HEK293 (cell line): ENCODE results near the gene RGSL1.

Experiments
- CTCF ChIA-PET: fragments of 350-600 bp; formaldehyde crosslinking; extraction: SDS; loops from one replicate; lab custom pipeline; 2021; ENCODE audit warnings: antibody characterized with exemption; lab: Yijun Ruan, JAX
- POLR2A ChIA-PET: fragments of 300-600 bp; formaldehyde crosslinking; extraction: SDS; loops from one replicate; lab custom pipeline; 2020; ENCODE audit warnings: antibody characterized with exemption, inconsistent platforms; lab: Yijun Ruan, JAX
- H3K27ac ChIP-seq: fragments of 200-500 bp; sonication (Bioruptor generic); 2 replicates; pipeline ENCODE4 v1.5.1; 2014; ENCODE audit warnings: low read depth, low read length, control low read depth, inconsistent platforms; ENCODE audit errors: extremely low read depth
- H3K36me3 ChIP-seq, 2 experiments: fragments of 200-500 bp in 1 of 2; sonication (Bioruptor generic) in 1 of 2; 1 replicate in 1 of 2; 2 replicates in 1 of 2; pipeline ENCODE4 v1.5.1; 2014 to 2017; ENCODE audit warnings: inconsistent platforms in 2 of 2, low read length in 2 of 2; ENCODE audit not compliant: control insufficient read depth in 2 of 2, insufficient read depth in 1 of 2
- H3K4me1 ChIP-seq: fragments of 200-500 bp; sonication (Bioruptor generic); 2 replicates; pipeline ENCODE4 v1.5.1; 2014; ENCODE audit warnings: mild to moderate bottlenecking, low read length, inconsistent platforms; ENCODE audit not compliant: control insufficient read depth, insufficient read depth
- H3K4me3 ChIP-seq: 2 replicates; pipeline ENCODE4 v1.5.1; 2011; ENCODE audit warnings: low read depth, mild to moderate bottlenecking, control low read depth, low read length, moderate library complexity
- H3K9me3 ChIP-seq: fragments of 200-500 bp; sonication (Bioruptor generic); 2 replicates; pipeline ENCODE4 v1.5.1; 2014; ENCODE audit warnings: low read depth, low read length, inconsistent platforms; ENCODE audit not compliant: control insufficient read depth, insufficient read depth
- BCL11B ChIP-seq: fragments of 450-650 bp; formaldehyde crosslinking; IDR thresholded peaks from 2 replicates; pipeline ENCODE4 v1.5.1; 2016; ENCODE audit warnings: low read depth, missing biosample characterization, missing genetic modification characterization
- ELK4 ChIP-seq: IDR thresholded peaks from 2 replicates; pipeline ENCODE4 v1.6.1; 2011; ENCODE audit warnings: mild to moderate bottlenecking, low read depth, low read length, borderline replicate concordance
- IKZF3 ChIP-seq: fragments of 450-650 bp; IDR thresholded peaks from 2 replicates; pipeline ENCODE4 v1.5.0; 2018; ENCODE audit warnings: missing biosample characterization, mild to moderate bottlenecking, missing genetic modification characterization, moderate library complexity
- KLF9 ChIP-seq: fragments of 450-650 bp; formaldehyde crosslinking; IDR thresholded peaks from 2 replicates; pipeline ENCODE4 v1.5.1; 2016; ENCODE audit warnings: missing biosample characterization, missing genetic modification characterization, low read depth
- MYNN ChIP-seq: fragments of 450-650 bp; formaldehyde crosslinking; IDR thresholded peaks from 2 replicates; pipeline ENCODE4 v1.5.1; 2016; ENCODE audit warnings: missing biosample characterization, missing genetic modification characterization, borderline replicate concordance
- YY2 ChIP-seq: fragments of 450-650 bp; formaldehyde crosslinking; IDR thresholded peaks from 2 replicates; pipeline ENCODE4 v1.5.1; 2016; ENCODE audit warnings: missing biosample characterization, missing genetic modification characterization
- ZBTB21 ChIP-seq: fragments of 450-650 bp; formaldehyde crosslinking; IDR thresholded peaks from 2 replicates; pipeline ENCODE4 v1.5.1; 2017; ENCODE audit warnings: missing biosample characterization, missing genetic modification characterization
- ZBTB8A ChIP-seq: fragments of 450-650 bp; formaldehyde crosslinking; IDR thresholded peaks from 2 replicates; pipeline ENCODE4 v1.5.1; 2016; ENCODE audit warnings: missing biosample characterization, missing genetic modification characterization
- ZNF114 ChIP-seq: fragments of 450-650 bp; formaldehyde crosslinking; IDR thresholded peaks from 2 replicates; pipeline ENCODE4 v1.5.0; 2017; ENCODE audit warnings: missing biosample characterization, missing genetic modification characterization
- ZNF146 ChIP-seq: fragments of 450-650 bp; formaldehyde crosslinking; IDR thresholded peaks from 2 replicates; pipeline ENCODE4 v1.5.1; 2016; ENCODE audit warnings: missing biosample characterization, missing genetic modification characterization
- ZNF16 ChIP-seq: fragments of 450-650 bp; formaldehyde crosslinking; IDR thresholded peaks from 2 replicates; pipeline ENCODE4 v1.5.1; 2016; ENCODE audit warnings: low read depth, missing biosample characterization, missing genetic modification characterization
- ZNF169 ChIP-seq: fragments of 450-650 bp; formaldehyde crosslinking; IDR thresholded peaks from 2 replicates; pipeline ENCODE4 v1.5.1; 2016; ENCODE audit warnings: missing biosample characterization, missing genetic modification characterization
- ZNF174 ChIP-seq: fragments of 450-650 bp; formaldehyde crosslinking; IDR thresholded peaks from 2 replicates; pipeline ENCODE4 v1.5.0; 2017; ENCODE audit warnings: missing biosample characterization, mild to moderate bottlenecking, missing genetic modification characterization
- ZNF175 ChIP-seq: fragments of 450-650 bp; formaldehyde crosslinking; IDR thresholded peaks from 2 replicates; pipeline ENCODE4 v1.5.1; 2016; ENCODE audit warnings: missing biosample characterization, missing genetic modification characterization
- ZNF184 ChIP-seq: fragments of 450-650 bp; IDR thresholded peaks from 2 replicates; pipeline ENCODE4 v1.5.1; 2018; ENCODE audit warnings: missing biosample characterization, mild to moderate bottlenecking, missing genetic modification characterization
- ZNF274 ChIP-seq, 2 experiments: fragments of 200-500 bp in 1 of 2; fragments of 450-650 bp in 1 of 2; sonication (Bioruptor generic) in 1 of 2; formaldehyde crosslinking in 1 of 2; IDR thresholded peaks; 2 replicates each; pipeline versions ENCODE4 v1.5.1 to v1.6.1; 2014 to 2016; ENCODE audit warnings: borderline replicate concordance in 1 of 2, inconsistent platforms in 1 of 2, low read length in 1 of 2, missing biosample characterization in 1 of 2, missing genetic modification characterization in 1 of 2
- ZNF292 ChIP-seq: fragments of 450-650 bp; formaldehyde crosslinking; IDR thresholded peaks from 2 replicates; pipeline ENCODE4 v1.5.1; 2016; ENCODE audit warnings: low read depth, missing biosample characterization, missing genetic modification characterization, borderline replicate concordance
- ZNF350 ChIP-seq: fragments of 450-650 bp; formaldehyde crosslinking; IDR thresholded peaks from 2 replicates; pipeline ENCODE4 v1.5.0; 2017; ENCODE audit warnings: missing biosample characterization, mild to moderate bottlenecking, missing genetic modification characterization
- ZNF416 ChIP-seq: fragments of 450-650 bp; formaldehyde crosslinking; IDR thresholded peaks from 2 replicates; pipeline ENCODE4 v1.5.1; 2016; ENCODE audit warnings: missing biosample characterization, missing genetic modification characterization
- ZNF645 ChIP-seq: fragments of 450-650 bp; formaldehyde crosslinking; IDR thresholded peaks from 2 replicates; pipeline ENCODE4; 2016; ENCODE audit warnings: missing biosample characterization, missing genetic modification characterization
- ZNF654 ChIP-seq: fragments of 450-650 bp; formaldehyde crosslinking; IDR thresholded peaks from 2 replicates; pipeline ENCODE4 v1.5.1; 2016; ENCODE audit warnings: low read depth, missing biosample characterization, missing genetic modification characterization
- ZNF664 ChIP-seq: fragments of 450-650 bp; formaldehyde crosslinking; IDR thresholded peaks from 2 replicates; pipeline ENCODE4 v1.5.1; 2016; ENCODE audit warnings: missing biosample characterization, missing genetic modification characterization
- ZSCAN23 ChIP-seq: fragments of 450-650 bp; formaldehyde crosslinking; IDR thresholded peaks from 2 replicates; pipeline ENCODE4 v1.5.1; 2016; ENCODE audit warnings: missing biosample characterization, missing genetic modification characterization
- TF ChIP-seq, protein P1 (sequence below): fragments of 450-650 bp; formaldehyde crosslinking; IDR thresholded peaks from 2 replicates; pipeline ENCODE4 v1.5.1; 2016; ENCODE audit warnings: missing biosample characterization, missing genetic modification characterization
- TF ChIP-seq, protein P2 (sequence below): fragments of 450-650 bp; formaldehyde crosslinking; IDR thresholded peaks from 2 replicates; pipeline ENCODE4 v1.5.1; 2017; ENCODE audit warnings: missing biosample characterization, missing genetic modification characterization

Gene RGSL1

DNA sequence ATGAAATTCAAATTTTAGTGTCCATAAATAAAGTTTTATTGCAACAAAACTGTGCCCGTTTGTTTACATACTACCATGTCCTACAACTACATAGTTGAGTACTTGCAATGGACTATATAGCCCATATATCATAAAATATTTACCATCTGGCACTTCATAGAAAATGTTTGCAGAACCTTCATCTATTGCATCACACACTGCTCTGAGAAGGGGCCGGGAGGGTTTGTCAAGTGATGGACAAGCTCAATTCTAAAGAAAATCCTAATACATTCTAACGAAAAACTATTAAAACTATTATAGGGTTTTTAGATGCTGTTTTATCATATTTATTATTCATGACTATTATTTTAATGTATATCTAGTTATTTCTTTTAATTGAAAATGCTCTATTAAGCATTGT is 35.9 kb downstream of the RGSL1 start (continued):
- TF ChIP-seq IKZF3 (tag by site-specific recombination), result no peak
- TF ChIP-seq ZNF174 (tag by site-specific recombination), result no peak
- TF ChIP-seq ZNF664 (tag by site-specific recombination), result no peak
- TF ChIP-seq, all 188 proteins: peak for 0

DNA sequence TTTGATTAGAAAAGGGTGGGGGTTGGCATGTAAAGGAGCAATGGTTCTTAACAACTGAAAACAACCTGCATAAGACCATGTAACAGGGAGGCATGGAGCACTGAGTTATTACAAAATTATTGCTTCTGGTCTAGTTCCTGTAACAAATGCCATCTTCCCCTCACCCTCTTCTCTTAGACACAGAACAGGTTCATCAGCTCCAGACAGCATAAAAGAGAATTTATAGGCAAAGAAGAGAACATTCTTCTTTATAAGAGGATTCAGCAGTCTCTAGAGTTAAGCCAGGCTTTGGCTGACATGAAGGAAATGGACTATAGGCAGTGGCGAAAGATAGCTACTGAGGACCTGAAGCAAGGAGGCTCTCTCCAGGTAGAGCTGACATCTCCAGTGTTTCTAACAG is 38.9 kb downstream of the RGSL1 start:
- Histone ChIP-seq H3K36me3 (no peaks in the 10 kb centered on the region), H3K27ac (no peak overlapping the region), H3K4me1 (no peaks in the 10 kb centered on the region), H3K9me3 (no peaks in the 10 kb centered on the region), H3K4me3 (no peak overlapping the region)
- ChIA-PET POLR2A (no interaction called here), CTCF (interaction anchor here (0.8 kb wide), 1 partner anchor 298 kb away, joined by 3 read pairs; no protein-coding TSS in a partner anchor)
- TF ChIP-seq ZBTB21 (no peak), YY2 (tag by site-specific recombination) (no peak)

GRCh38 chr1:182493063-182493462 is 43.1 kb downstream of the RGSL1 start:
- POLR2A ChIA-PET, result no interaction called here
- Histone ChIP-seq H3K4me1 (no peaks in the 10 kb centered on the region), H3K36me3 (no peaks in the 10 kb centered on the region), H3K4me3 (no peak overlapping the region), H3K9me3 (no peaks in the 10 kb centered on the region)
- TF ChIP-seq ZBTB8A (no peak), ELK4 (no peak), ZNF274 (IDR thresholded peaks at IDR 0.05; ENCODE audit: low read length) (no peak), ZNF274 (tag by site-specific recombination; IDR thresholded peaks at IDR 0.05; ENCODE audit: borderline replicate concordance) (no peak), MYNN (tag by site-specific recombination) (no peak), ZNF416 (tag by site-specific recombination) (no peak), ZNF645 (tag by site-specific recombination) (no peak), BCL11B (tag by site-specific recombination) (no peak), IKZF3 (tag by site-specific recombination) (no peak), ZNF350 (tag by site-specific recombination) (no peak), KLF9 (no peak), ZNF114 (tag by site-specific recombination) (no peak), ZNF175 (tag by site-specific recombination) (no peak), ZNF16 (no peak), ZNF292 (no peak), ZNF184 (tag by site-specific recombination) (no peak), ZSCAN23 (no peak)
- TF ChIP-seq, all 188 proteins: peak for 0
- no peak overlapping the region for H3K27ac ChIP-seq
- CTCF ChIA-PET, result interaction anchor here (0.6 kb wide), 1 partner anchor 187 kb away, joined by 3 read pairs; no protein-coding TSS in a partner anchor

- H3K9me3 ChIP-seq, result no peaks in the 10 kb centered on the region
- H3K27ac ChIP-seq, result no peak overlapping the region
- H3K36me3 ChIP-seq, result no peaks in the 10 kb centered on the region
- POLR2A ChIA-PET, result no interaction called here
- TF ChIP-seq ZNF146 (tag by site-specific recombination) (no peak), ZNF169 (tag by site-specific recombination) (no peak), ZNF654 (tag by site-specific recombination) (no peak)
- TF ChIP-seq, protein P1, sequence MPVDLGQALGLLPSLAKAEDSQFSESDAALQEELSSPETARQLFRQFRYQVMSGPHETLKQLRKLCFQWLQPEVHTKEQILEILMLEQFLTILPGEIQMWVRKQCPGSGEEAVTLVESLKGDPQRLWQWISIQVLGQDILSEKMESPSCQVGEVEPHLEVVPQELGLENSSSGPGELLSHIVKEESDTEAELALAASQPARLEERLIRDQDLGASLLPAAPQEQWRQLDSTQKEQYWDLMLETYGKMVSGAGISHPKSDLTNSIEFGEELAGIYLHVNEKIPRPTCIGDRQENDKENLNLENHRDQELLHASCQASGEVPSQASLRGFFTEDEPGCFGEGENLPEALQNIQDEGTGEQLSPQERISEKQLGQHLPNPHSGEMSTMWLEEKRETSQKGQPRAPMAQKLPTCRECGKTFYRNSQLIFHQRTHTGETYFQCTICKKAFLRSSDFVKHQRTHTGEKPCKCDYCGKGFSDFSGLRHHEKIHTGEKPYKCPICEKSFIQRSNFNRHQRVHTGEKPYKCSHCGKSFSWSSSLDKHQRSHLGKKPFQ, result no peak
- TF ChIP-seq, protein P2, sequence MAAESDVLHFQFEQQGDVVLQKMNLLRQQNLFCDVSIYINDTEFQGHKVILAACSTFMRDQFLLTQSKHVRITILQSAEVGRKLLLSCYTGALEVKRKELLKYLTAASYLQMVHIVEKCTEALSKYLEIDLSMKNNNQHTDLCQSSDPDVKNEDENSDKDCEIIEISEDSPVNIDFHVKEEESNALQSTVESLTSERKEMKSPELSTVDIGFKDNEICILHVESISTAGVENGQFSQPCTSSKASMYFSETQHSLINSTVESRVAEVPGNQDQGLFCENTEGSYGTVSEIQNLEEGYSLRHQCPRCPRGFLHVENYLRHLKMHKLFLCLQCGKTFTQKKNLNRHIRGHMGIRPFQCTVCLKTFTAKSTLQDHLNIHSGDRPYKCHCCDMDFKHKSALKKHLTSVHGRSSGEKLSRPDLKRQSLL, result no peak
- TF ChIP-seq, all 188 proteins: peak for 0
- no peak overlapping the region for H3K4me3 ChIP-seq
- no peaks in the 10 kb centered on the region for H3K4me1 ChIP-seq
- CTCF ChIA-PET, result interaction anchor here (0.6 kb wide), 1 partner anchor 22 kb away, joined by 3 read pairs; no protein-coding TSS in a partner anchor
Observed at GRCh38 chr1:182495002-182495401, 45.1 kb downstream of the RGSL1 start.
